Activated B cell treated with CpG ODN at 0.5 μM for 24 hours (primary cell): ENCODE results near the gene IKBKE. TPM values are rescaled to one million over a fixed set of nuclear protein-coding genes. Genes with fewer than 3 reads are reported as not detected.

Source experiments
- ATAC-seq: fragments of 200-7000 bp; cut with Tn5 transposase; one replicate; pipeline ENCODE4 v1.10.0; 2021; ENCODE audit warnings: low read depth, mild to moderate bottlenecking, moderate library complexity
- CTCF ChIA-PET: fragments of 350-600 bp; sonication (Branson Sonifier 250); formaldehyde crosslinking; loops from one replicate; lab custom pipeline; 2021; ENCODE audit warnings: antibody characterized with exemption; lab: Charles Lee
- POLR2A ChIA-PET: fragments of 350-600 bp; sonication (Branson Sonifier 250); formaldehyde crosslinking; loops from one replicate; lab custom pipeline; 2021; ENCODE audit warnings: antibody characterized with exemption; lab: Charles Lee
- DNase-seq: peaks from one replicate; pipeline ENCODE4 v3.0.0; 2022
- H3K27ac Mint-ChIP-seq: one replicate; pipeline ENCODE4 v1.8.0; 2020; ENCODE audit warnings: mixed read lengths
- H3K27me3 Mint-ChIP-seq: one replicate; pipeline ENCODE4 v1.8.0; 2021; ENCODE audit warnings: mixed read lengths
- H3K36me3 Mint-ChIP-seq: one replicate; pipeline ENCODE4 v1.8.0; 2021; ENCODE audit warnings: low read depth, mixed read lengths
- H3K4me1 Mint-ChIP-seq: one replicate; pipeline ENCODE4 v1.8.0; 2021; ENCODE audit warnings: mixed read lengths
- H3K4me3 Mint-ChIP-seq: one replicate; pipeline ENCODE4 v1.8.0; 2020; ENCODE audit warnings: mild to moderate bottlenecking, mixed read lengths
- H3K9me3 Mint-ChIP-seq: one replicate; pipeline ENCODE4 v1.8.0; 2020; ENCODE audit warnings: mixed read lengths
- CTCF ChIP-seq: fragments of 200-600 bp; IDR thresholded peaks from one replicate; pipeline ENCODE4 v1.8.0; 2022; ENCODE audit warnings: antibody characterized with exemption, mild to moderate bottlenecking
- intact Hi-C: fragments of 100-400 bp; cut with micrococcal nuclease; formaldehyde crosslinking; loops from one replicate; pipeline ENCODE4 v1.15.1; 2024
- total RNA-seq: library from RNA; stranded (reverse); gene quantifications from 2 replicates; pipeline ENCODE4 v1.2.3, GENCODE V29; 2022

Gene IKBKE
- total RNA-seq, 1 donor from 2014 or later: 56.3 TPM

- no peaks in the 10 kb centered on the region for H3K9me3 Mint-ChIP-seq
- H3K27me3 Mint-ChIP-seq: peaks cover 17% of the 10 kb centered on the region
These were observed 38.7 kb downstream of the IKBKE start for GRCh38 chr1:206508956-206509355.

GRCh38 chr1:206509612-206510257 is 39.5 kb downstream of the IKBKE start:
- Mint-ChIP-seq H3K4me3 (no peak overlapping the region), H3K4me1 (peaks cover 25% of the 10 kb centered on the region), H3K36me3 (no peaks in the 10 kb centered on the region), H3K27me3 (peaks cover 17% of the 10 kb centered on the region), H3K27ac (no peak overlapping the region), H3K9me3 (no peaks in the 10 kb centered on the region)
- DNase-seq (no peak), ATAC-seq (no peak)
- TF ChIP-seq CTCF: no peak
- intact Hi-C loops: loop anchor here (5.0 kb wide), 1 partner anchor 33 kb away; no protein-coding TSS in a partner anchor
- ChIA-PET POLR2A (interaction anchor here (0.7 kb wide), 1 partner anchor 36 kb away, joined by 3 read pairs; no protein-coding TSS in a partner anchor), CTCF (no interaction called here)

More at GRCh38 chr1:206508956-206509355, 38.7 kb downstream of the IKBKE start:
- peak overlapping the region; percentile 72 for H3K4me3 Mint-ChIP-seq
- no peak for DNase-seq
- ChIA-PET CTCF (no interaction called here), POLR2A (no interaction called here)
- no peak for TF ChIP-seq CTCF
- peaks cover 30% of the 10 kb centered on the region for H3K4me1 Mint-ChIP-seq
- intact Hi-C loops: loop anchor here (5.0 kb wide), 1 partner anchor 33 kb away; no protein-coding TSS in a partner anchor
- H3K27ac Mint-ChIP-seq: no peak overlapping the region
- ATAC-seq: no peak
- no peaks in the 10 kb centered on the region for H3K36me3 Mint-ChIP-seq

- no peak for TF ChIP-seq CTCF
- Mint-ChIP-seq H3K9me3 (no peaks in the 10 kb centered on the region), H3K4me3 (no peak overlapping the region), H3K27ac (no peak overlapping the region), H3K4me1 (peaks cover 25% of the 10 kb centered on the region), H3K36me3 (no peaks in the 10 kb centered on the region), H3K27me3 (peaks cover 17% of the 10 kb centered on the region)
- ChIA-PET POLR2A (no interaction called here), CTCF (no interaction called here)
- DNase-seq (no peak), ATAC-seq (no peak)
- intact Hi-C loops: no loop called here
These were observed 40.1 kb downstream of the IKBKE start for GRCh38 chr1:206510371-206510770.

DNA sequence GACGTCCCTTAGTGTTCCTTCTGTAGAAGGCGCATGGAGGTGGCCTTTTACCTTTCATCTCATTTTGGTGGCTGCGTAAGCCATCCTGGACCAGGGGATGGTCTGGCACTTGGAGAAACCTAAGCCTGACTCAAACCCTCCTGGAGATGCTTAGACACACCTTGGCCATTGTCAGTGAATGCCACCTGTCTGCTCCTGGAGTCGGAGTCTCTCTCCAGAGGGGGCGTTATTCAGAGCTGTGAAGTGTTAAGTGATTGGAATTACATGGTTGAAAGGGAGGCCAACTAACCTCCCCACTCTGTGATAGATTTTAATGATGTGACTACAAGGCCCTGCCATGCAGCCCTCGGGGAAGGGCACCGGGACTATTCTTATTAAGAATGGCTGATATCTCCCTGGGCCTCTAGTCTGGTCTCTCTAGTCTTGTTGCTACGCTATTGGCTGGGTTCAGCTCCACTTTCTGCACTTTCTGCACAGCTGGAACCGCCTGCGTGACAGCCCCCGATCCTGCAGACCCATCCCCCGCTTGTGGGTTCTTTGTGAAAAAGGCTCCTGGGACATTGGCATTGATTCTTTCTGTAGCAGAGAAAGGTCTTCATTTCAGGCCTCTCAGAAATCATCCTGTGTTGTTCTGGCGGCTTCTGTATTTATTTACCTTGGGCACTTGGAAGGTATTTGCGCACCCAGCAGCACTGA is 41.2 kb downstream of the IKBKE start:
- Mint-ChIP-seq H3K36me3 (no peaks in the 10 kb centered on the region), H3K27ac (no peak overlapping the region), H3K27me3 (peaks cover 17% of the 10 kb centered on the region), H3K9me3 (no peaks in the 10 kb centered on the region), H3K4me3 (no peak overlapping the region), H3K4me1 (peaks cover 25% of the 10 kb centered on the region)
- POLR2A ChIA-PET: no interaction called here
- CTCF ChIA-PET: no interaction called here
- DNase-seq (no peak), ATAC-seq (no peak)
- no peak for TF ChIP-seq CTCF
- intact Hi-C loops: no loop called here

DNA sequence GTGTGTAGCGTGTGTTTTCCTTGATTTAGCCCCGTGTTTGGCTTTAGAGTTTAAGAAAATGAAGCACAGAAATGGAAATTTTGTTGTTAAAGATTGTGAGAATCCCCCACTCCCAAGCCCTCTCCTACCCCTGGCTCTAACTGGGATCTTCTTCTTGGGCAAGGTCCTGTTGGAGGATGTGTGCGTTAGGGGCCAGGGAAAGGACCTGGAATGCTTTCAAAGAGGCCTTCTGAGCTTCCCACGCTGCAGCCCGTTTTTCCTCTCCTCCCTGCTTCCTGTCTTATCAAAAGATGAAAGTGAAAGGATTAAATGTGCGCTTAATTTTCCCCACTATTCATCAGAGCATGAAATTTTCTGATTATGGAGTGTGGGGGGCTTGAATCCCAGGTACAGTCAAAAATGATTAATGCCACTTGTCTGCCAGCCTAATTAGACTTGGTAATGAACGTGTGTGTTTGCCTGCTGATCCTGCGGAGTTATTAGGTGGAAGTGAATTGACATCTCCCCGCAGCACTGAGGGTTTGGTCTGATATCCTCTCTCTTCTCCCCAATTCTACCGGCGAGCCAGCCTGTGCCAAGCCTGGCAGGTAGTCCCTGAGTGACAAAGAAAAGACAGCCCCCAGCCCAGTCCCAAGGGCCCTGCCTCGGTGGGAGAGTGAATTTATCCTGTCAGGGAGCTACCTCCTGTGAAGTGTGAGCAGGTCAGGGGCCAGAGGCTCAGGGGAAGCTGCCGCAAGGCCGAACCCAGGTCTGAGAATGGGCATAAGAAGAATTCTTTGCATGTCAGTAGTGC is 42.0 kb downstream of the IKBKE start:
- ChIA-PET POLR2A (no interaction called here), CTCF (interaction anchor here (1.4 to 1.7 kb wide), 2 partner anchors 32 to 66 kb away, joined by 3 to 4 read pairs; no protein-coding TSS in a partner anchor)
- no peaks in the 10 kb centered on the region for H3K9me3 Mint-ChIP-seq
- TF ChIP-seq CTCF: no peak
- ATAC-seq (no peak), DNase-seq (no peak)
- H3K27me3 Mint-ChIP-seq: peaks cover 17% of the 10 kb centered on the region
- no peak overlapping the region for H3K27ac Mint-ChIP-seq
- no peaks in the 10 kb centered on the region for H3K36me3 Mint-ChIP-seq
- intact Hi-C loops: no loop called here
- H3K4me1 Mint-ChIP-seq: peaks cover 21% of the 10 kb centered on the region
- no peak overlapping the region for H3K4me3 Mint-ChIP-seq
